ENCODE measurements around the gene IL27RA.
A peak's percentile ranks its signal among the peaks of the same experiment; 100 is the strongest.

Gene IL27RA

GRCh38 chr19:14055396-14055795, 23.8 kb downstream of the IL27RA start:
- CTCF ChIA-PET, result no interaction called here
- no peak overlapping the region for H3K27ac ChIP-seq
- POLR2A ChIA-PET (ENCODE audit: low non-redundant PET), result no interaction called here
- no peak for TF ChIP-seq CTCF (conservative IDR thresholded peaks at IDR 0.05; ENCODE audit: low read depth)
- no peak for DNase-seq (ENCODE audit: low spot score)

DNA sequence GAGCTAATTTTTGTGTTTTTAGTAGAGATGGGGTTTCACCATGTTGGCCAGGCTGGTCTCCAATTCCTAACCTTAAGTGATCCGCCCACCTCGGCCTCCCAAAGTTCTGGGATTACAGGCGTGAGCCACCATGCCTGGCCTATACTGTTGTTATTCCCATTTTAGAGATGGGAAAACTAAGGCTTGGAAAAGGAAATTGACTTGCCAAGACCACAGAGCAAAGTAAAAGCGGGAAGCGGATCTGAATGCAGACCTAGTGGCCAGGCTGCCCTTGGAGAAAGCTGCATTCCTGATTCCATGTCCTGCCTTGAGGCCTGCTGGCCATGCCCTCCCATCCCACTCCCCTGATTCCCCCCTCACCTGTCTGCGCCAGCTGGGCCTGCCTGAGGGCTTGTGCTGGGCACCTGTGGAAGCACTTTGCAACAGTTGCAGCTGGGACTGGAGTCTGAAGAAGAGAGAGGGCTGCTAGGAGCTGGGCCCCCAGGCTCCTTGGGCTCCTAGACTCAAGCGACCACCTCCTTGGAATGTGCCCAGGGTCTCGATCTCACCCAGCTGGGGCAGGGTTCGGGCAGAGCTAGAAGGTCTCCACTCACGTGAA, 24.6 kb downstream of the IL27RA start:
- H3K27ac ChIP-seq, result no peak overlapping the region
- ChIA-PET CTCF (interaction anchor here (0.6 kb wide), 1 partner anchor 9 kb away, joined by 3 read pairs; no protein-coding TSS in a partner anchor), POLR2A (ENCODE audit: low non-redundant PET) (no interaction called here)
- DNase-seq (ENCODE audit: low spot score), result no peak
- no peak for TF ChIP-seq CTCF (conservative IDR thresholded peaks at IDR 0.05; ENCODE audit: low read depth)

DNA sequence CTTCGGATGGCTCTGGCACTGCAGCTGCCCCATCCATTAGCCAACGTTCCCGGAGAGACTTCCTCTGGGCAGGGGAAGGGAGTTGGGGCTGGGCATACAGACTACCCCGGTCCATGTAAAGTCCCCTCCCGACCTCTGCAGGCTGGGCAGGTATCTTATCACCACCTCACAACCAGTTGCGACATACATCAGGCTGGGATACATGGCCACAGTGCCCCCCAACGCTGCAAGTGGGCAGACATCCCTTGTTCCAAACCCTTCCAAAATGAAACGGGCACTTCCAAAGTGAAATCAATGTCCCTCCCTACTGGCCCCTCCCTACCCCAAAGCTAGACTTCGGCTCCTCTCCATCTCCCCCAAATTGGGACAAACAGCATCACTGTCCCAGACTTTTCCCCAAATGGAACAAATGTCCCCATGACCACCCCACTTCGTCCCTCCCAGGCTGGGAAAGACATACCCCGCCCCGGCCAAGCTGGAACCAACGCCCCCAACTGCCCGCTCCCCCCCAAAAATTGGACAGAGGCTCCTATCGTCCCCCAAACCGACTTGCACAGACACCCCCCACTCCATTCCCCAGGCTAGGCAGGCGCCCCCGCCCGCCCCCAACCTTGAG, 25.3 kb downstream of the IL27RA start:
- no peak overlapping the region for H3K27ac ChIP-seq
- TF ChIP-seq CTCF (conservative IDR thresholded peaks at IDR 0.05; ENCODE audit: low read depth), result no peak
- POLR2A ChIA-PET (ENCODE audit: low non-redundant PET), result no interaction called here
- no peak for DNase-seq (ENCODE audit: low spot score)
- CTCF ChIA-PET, result interaction anchor here (0.6 to 1.4 kb wide), 6 partner anchors 9 to 365 kb away, joined by 3 to 6 read pairs (median 4); no protein-coding TSS in a partner anchor

DNA sequence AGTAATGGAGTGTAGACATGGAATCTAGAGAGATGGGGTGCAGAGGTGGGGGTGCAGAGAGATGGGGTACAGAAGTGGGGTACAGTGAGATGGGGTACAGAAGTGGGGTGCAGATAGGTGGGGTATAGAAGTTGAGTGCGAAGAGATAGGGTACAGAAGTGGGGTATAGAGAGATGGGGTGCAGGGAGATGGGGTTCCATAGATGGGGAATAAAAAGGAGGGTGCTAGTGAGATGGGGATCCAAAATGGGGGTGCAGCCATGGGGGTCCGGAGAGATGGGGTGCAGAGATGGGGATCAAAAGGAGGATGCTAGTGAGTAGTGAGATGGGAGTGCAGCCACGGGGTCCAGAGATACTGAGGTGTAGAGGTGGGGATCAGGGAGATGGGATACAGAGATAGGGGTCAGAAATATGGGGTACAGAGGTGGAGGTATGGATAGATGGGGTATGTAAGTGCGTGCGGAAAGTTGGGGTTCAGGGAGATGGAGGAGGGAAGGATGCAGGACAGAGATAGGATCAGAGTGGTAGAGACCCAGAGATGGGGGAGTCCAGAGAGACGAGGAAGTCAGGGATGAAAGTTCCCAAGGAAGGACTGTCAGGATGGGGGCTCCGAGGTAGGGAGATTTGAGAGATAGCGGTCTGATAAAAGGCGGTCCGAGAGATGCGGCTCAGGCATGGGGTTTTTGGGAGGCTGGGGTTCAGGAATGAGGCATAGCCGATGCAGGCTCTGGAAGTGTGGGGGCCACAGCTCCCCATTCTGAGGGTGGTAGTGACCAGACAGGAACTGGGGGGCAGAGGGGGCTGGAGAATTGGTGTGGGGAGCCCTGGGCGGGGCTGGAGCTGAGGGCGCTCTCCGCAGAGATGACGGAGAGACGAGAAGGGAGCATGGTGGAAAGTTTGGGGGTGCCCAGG, 26.9 kb downstream of the IL27RA start:
- no peak overlapping the region for H3K27ac ChIP-seq
- ChIA-PET POLR2A (ENCODE audit: low non-redundant PET) (no interaction called here), CTCF (interaction anchor here (0.6 to 3.0 kb wide), 17 partner anchors 8 to 474 kb away, joined by 3 to 22 read pairs (median 4); partner anchors contain the start of genes IL27RA and MISP3)
- no peak for TF ChIP-seq CTCF (conservative IDR thresholded peaks at IDR 0.05; ENCODE audit: low read depth)
- no peak for DNase-seq (ENCODE audit: low spot score)

DNA sequence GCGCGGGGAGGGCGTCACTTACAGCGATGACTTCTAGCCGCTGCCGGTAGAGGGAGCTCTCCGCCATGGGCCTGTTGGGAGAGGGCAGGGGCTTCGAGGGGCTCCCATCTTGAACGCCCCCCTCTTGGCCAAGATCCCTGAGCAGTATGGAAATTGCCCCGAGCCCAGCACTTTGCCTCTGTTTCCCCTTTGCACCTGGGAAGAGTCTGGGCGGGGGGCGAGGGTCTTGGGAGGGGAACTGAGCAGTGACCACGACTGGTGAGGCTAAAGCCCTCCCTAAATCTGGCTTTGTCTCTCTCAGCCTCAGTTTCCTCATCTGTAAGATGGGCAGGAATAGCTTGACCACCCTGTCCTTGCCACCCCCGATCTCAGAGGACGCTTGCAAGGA, 27.5 kb downstream of the IL27RA start:
- TF ChIP-seq CTCF (conservative IDR thresholded peaks at IDR 0.05; ENCODE audit: low read depth), result peak; percentile 78
- ChIA-PET CTCF (interaction anchor here (0.6 to 3.0 kb wide), 18 partner anchors 8 to 473 kb away, joined by 3 to 22 read pairs (median 4); partner anchors contain the start of genes IL27RA and MISP3), POLR2A (ENCODE audit: low non-redundant PET) (no interaction called here)
- DNase-seq (ENCODE audit: low spot score), result no peak
- H3K27ac ChIP-seq, result no peak overlapping the region

GRCh38 chr19:14059652-14060155, 28.1 kb downstream of the IL27RA start:
- DNase-seq (ENCODE audit: low spot score), result no peak
- no peak overlapping the region for H3K27ac ChIP-seq
- ChIA-PET CTCF (interaction anchor here (0.6 to 3.0 kb wide), 14 partner anchors 9 to 191 kb away, joined by 3 to 22 read pairs (median 4); partner anchors contain the start of gene MISP3), POLR2A (ENCODE audit: low non-redundant PET) (no interaction called here)
- TF ChIP-seq CTCF (conservative IDR thresholded peaks at IDR 0.05; ENCODE audit: low read depth), result no peak

Measured in RWPE1 (cell line).